Adrenal gland (tissue), 5 donors: ENCODE measurements around the gene LRRIQ1.
A peak's percentile ranks its signal among the peaks of the same experiment; 100 is the strongest.

Experiments
- POLR2A ChIP-seq, 2 donors: fragments of 450-650 bp; IDR thresholded peaks; one replicate each; pipeline ENCODE4 v1.6.1; 2017; ENCODE audit warnings: antibody characterized with exemption in 2 of 2, mild to moderate bottlenecking in 2 of 2, moderate library complexity in 1 of 2
- TF ChIP-seq, protein P1 (sequence below), 6 experiments: fragments of 450-650 bp in 4 of 6; fragments of 200-600 bp in 2 of 6; sonication (generic) in 1 of 6; IDR thresholded peaks; 1 replicate in 5 of 6; 2 replicates in 1 of 6; pipeline versions ENCODE4 v1.5.1 to v1.8.0; 2016 to 2021; ENCODE audit warnings: antibody characterized with exemption in 6 of 6, mild to moderate bottlenecking in 2 of 6, moderate library complexity in 1 of 6
- donor health status: DM: no; HTN: no; CAD: no.

- TF ChIP-seq POLR2A (IDR thresholded peaks at IDR 0.05): no peak
- TF ChIP-seq, protein P1, sequence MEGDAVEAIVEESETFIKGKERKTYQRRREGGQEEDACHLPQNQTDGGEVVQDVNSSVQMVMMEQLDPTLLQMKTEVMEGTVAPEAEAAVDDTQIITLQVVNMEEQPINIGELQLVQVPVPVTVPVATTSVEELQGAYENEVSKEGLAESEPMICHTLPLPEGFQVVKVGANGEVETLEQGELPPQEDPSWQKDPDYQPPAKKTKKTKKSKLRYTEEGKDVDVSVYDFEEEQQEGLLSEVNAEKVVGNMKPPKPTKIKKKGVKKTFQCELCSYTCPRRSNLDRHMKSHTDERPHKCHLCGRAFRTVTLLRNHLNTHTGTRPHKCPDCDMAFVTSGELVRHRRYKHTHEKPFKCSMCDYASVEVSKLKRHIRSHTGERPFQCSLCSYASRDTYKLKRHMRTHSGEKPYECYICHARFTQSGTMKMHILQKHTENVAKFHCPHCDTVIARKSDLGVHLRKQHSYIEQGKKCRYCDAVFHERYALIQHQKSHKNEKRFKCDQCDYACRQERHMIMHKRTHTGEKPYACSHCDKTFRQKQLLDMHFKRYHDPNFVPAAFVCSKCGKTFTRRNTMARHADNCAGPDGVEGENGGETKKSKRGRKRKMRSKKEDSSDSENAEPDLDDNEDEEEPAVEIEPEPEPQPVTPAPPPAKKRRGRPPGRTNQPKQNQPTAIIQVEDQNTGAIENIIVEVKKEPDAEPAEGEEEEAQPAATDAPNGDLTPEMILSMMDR (IDR thresholded peaks at IDR 0.05): peak; percentile 39 to 76 (median 54)
Measured at GRCh38 chr12:85057370-85057963, 21.3 kb downstream of the LRRIQ1 start.
